ENCODE data around the gene SORCS2.

DNA sequence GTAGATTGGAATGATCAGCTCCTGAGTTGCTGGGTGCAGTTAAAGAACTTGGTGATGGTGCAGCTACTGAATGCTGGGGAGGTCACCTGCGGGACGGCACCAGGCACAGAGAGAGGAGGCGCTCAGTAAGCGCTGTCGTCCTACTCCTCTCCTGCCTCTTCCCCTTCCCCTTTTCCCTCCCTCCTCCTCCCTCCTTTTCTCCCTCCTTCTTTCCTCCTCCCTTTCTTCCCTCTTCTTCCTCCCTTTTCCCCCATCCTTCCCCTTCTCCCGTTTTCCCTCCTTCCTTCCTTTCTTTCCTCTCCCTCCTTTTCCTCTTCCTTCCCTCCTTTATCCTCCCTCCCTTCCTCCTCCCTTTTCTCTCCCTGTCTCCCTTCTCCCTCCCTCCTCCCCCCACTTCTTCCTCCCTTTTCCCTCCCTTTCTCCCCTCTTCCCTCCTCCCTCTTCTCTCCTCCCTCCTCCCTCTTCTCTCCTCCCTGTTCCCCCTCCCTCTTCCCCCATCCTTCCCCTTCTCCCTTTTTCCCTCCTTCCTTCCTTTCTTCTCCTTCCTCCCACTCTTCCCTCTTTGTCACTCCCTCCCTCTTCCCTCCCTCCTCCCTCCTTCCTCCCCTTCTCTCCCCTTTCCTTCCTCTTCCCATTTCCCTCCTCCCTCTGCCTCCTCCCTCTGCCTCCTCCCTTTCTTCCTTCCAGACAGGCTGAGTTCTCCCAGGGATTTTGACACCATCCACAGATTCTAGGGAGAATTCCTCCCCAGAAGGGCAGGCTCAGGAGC lies 330.3 kb downstream of the SORCS2 start:
- TF ChIP-seq EZH2 (IDR thresholded peaks at IDR 0.05) (no peak), POLR2AphosphoS5 (IDR thresholded peaks at IDR 0.05; ENCODE audit: borderline replicate concordance, low read depth, low read length) (no peak), FOXP2 (optimal IDR thresholded peaks at IDR 0.05; ENCODE audit: control extremely low read depth, extremely low read length, insufficient read depth) (no peak)

Data from SK-N-MC (cell line).